ENCODE measurements around the gene IFI16. TPM values are rescaled to one million over a fixed set of nuclear protein-coding genes. Genes with fewer than 3 reads are reported as not detected.

IFI16 gene
- total and polyA plus RNA-seq, 2 of the 13 experiments (the other 11 are each of a cell fraction or from before 2014, with no cell fraction given): not detected

GRCh38 chr1:159014851-159015250, 5.1 kb downstream of the IFI16 start:
- in situ Hi-C loops (cut with HindIII; ENCODE audit: extremely low pct_ligation_motif_present, low pct_unique_long_range_greater_than_20kb) (loop anchor here (25.0 kb wide), 1 partner anchor 828 kb away; the partner anchor contains the start of gene CD1D), intact Hi-C loops (cut with micrococcal nuclease; ENCODE audit: unreplicated experiment) (no loop called here)
- ChIA-PET POLR2A (no interaction called here), CTCF (ENCODE audit: low intra/inter-chr PET ratio, low total read pairs) (no interaction called here)
- Histone ChIP-seq H3K27me3 (ENCODE audit: control insufficient read depth in 1 of 2, insufficient read depth in 2 of 2, low read length in 2 of 2) (0 out of 5 replicates have a peak, but pooled peaks cover 0 to 2% of the 10 kb centered on the region in 2 experiments), H3K27ac (ENCODE audit: extremely low read length, insufficient read depth, low read length) (no peak overlapping the region), H4K20me1 (ENCODE audit: insufficient read depth, low read length) (no peaks in the 10 kb centered on the region), H3K4me1 (ENCODE audit: insufficient read depth, low read length) (no peaks in the 10 kb centered on the region), H3K79me2 (ENCODE audit: insufficient read depth, low read length) (no peaks in the 10 kb centered on the region), H3K4me3 (replicated peaks in 1 of 3; ENCODE audit: insufficient read depth in 1 of 3, low read depth in 2 of 3, low read length in 3 of 3) (no peak overlapping the region), H3K9me3 (ENCODE audit: low read length) (no peaks in the 10 kb centered on the region), H2AFZ (ENCODE audit: low read length) (no peak overlapping the region), H3K36me3 (replicated peaks in 1 of 2; ENCODE audit: control insufficient read depth in 1 of 2, insufficient read depth in 2 of 2, low read length in 2 of 2) (no peaks in the 10 kb centered on the region), H3K4me2 (ENCODE audit: low read depth, low read length) (no peak overlapping the region), H3K9ac (ENCODE audit: insufficient read depth, low read depth, low read length) (no peak overlapping the region)
- no peak for TF ChIP-seq ZSCAN29 (CRISPR knock-in tag; conservative IDR thresholded peaks at IDR 0.05)
- 0% methylated on average over 3 of the region's 3 CpGs for WGBS (ENCODE audit: low lambda C conversion rate)
- DNase-seq (ENCODE audit: low spot score): no peak
- no peak for FAIRE-seq
- no peak for ATAC-seq
- no TSS peak for BruUV-seq (replicated peaks)

GRCh38 chr1:159015440-159015909, 5.8 kb downstream of the IFI16 start:
- ChIA-PET CTCF (ENCODE audit: low intra/inter-chr PET ratio, low total read pairs) (no interaction called here), POLR2A (no interaction called here)
- H2AFZ ChIP-seq (ENCODE audit: low read length): no peak overlapping the region
- H3K79me2 ChIP-seq (ENCODE audit: insufficient read depth, low read length): no peaks in the 10 kb centered on the region
- no peaks in the 10 kb centered on the region for H3K9me3 ChIP-seq (ENCODE audit: low read length)
- 0 out of 5 replicates have a peak, but pooled peaks cover 0 to 2% of the 10 kb centered on the region in 2 experiments for H3K27me3 ChIP-seq (ENCODE audit: control insufficient read depth in 1 of 2, insufficient read depth in 2 of 2, low read length in 2 of 2)
- WGBS (ENCODE audit: low lambda C conversion rate): under 1% methylated on average over 4 of the region's 4 CpGs
- in situ Hi-C loops (cut with HindIII; ENCODE audit: extremely low pct_ligation_motif_present, low pct_unique_long_range_greater_than_20kb): loop anchor here (25.0 kb wide), 1 partner anchor 828 kb away; the partner anchor contains the start of gene CD1D
- H4K20me1 ChIP-seq (ENCODE audit: insufficient read depth, low read length): no peaks in the 10 kb centered on the region
- no peaks in the 10 kb centered on the region for H3K4me1 ChIP-seq (ENCODE audit: insufficient read depth, low read length)
- no peaks in the 10 kb centered on the region for H3K36me3 ChIP-seq (replicated peaks in 1 of 2; ENCODE audit: control insufficient read depth in 1 of 2, insufficient read depth in 2 of 2, low read length in 2 of 2)
- no peak for ATAC-seq
- DNase-seq (ENCODE audit: low spot score): no peak
- intact Hi-C loops (cut with micrococcal nuclease; ENCODE audit: unreplicated experiment): no loop called here
- TF ChIP-seq POLR2AphosphoS5 (IDR thresholded peaks at IDR 0.05; ENCODE audit: low read depth, low read length) (no peak), NONO (IDR thresholded peaks at IDR 0.05) (no peak), NONO (CRISPR knock-in tag; conservative IDR thresholded peaks at IDR 0.05) (no peak), HDAC1 (CRISPR knock-in tag; IDR thresholded peaks at IDR 0.05) (no peak), ZNF563 (CRISPR knock-in tag; IDR thresholded peaks at IDR 0.05) (no peak), NFE2L1 (CRISPR knock-in tag; IDR thresholded peaks at IDR 0.05; ENCODE audit: borderline replicate concordance) (no peak)
- H3K9ac ChIP-seq (ENCODE audit: insufficient read depth, low read depth, low read length): no peak overlapping the region
- H3K4me3 ChIP-seq (replicated peaks in 1 of 3; ENCODE audit: insufficient read depth in 1 of 3, low read depth in 2 of 3, low read length in 3 of 3): no peak overlapping the region
- no peak for FAIRE-seq
- no peak overlapping the region for H3K4me2 ChIP-seq (ENCODE audit: low read depth, low read length)
- BruUV-seq (replicated peaks): no TSS peak
- no peak overlapping the region for H3K27ac ChIP-seq (ENCODE audit: extremely low read length, insufficient read depth, low read length)

Measured in HepG2 (cell line).